ENCODE data around the gene CASQ2. TPM values are rescaled to one million over a fixed set of nuclear protein-coding genes. Genes with fewer than 3 reads are reported as not detected.

CASQ2 gene
- polyA plus RNA-seq, 2 of the 4 experiments (the other 2 are of a cell fraction) = not detected

DNA sequence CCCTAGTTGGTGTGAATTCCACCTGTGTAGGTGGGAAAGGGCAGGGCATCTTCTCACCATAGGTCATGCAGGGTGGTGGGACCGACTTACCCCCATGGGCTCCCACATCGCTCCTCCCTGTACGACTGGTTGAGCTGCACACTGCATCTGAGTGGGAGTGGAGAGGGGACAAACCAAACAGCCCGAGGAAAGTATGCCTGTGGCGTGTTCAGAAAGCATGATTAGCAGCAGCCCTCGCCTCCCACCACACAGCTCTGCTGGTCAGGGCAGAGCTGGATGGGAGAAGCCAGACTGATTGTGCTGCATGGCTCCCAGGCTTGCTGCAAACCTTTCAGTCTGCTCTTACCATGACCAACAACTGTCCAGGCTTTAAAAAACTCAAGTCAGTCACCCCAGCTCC lies 102.3 kb downstream of the CASQ2 start:
- no peak for ATAC-seq
- DNase-seq (ENCODE audit: low read depth in 1 of 2, low spot score in 1 of 2) = no peak
- H3K27ac ChIP-seq = no peak overlapping the region
- peaks cover 24% of the 10 kb centered on the region for H3K4me1 ChIP-seq
- 0 out of 3 replicates have a peak, but pooled peaks cover 8% of the 10 kb centered on the region for H3K9me3 ChIP-seq
- ChIA-PET CTCF (no interaction called here), POLR2A (no interaction called here)
- H3K4me3 ChIP-seq = no peak overlapping the region
- TF ChIP-seq PHF8 (IDR thresholded peaks at IDR 0.05; ENCODE audit: borderline replicate concordance, low read depth) = no peak
- no peak for TF ChIP-seq FOSL2 (IDR thresholded peaks at IDR 0.05)
- TF ChIP-seq FOSL2 (CRISPR knock-in tag; IDR thresholded peaks at IDR 0.05) = no peak
- no peak for TF ChIP-seq ZSCAN20 (CRISPR knock-in tag; IDR thresholded peaks at IDR 0.05)
- TF ChIP-seq KDM1A (IDR thresholded peaks at IDR 0.05; ENCODE audit: low read depth) = no peak
- no peak for TF ChIP-seq FOXS1 (CRISPR knock-in tag; IDR thresholded peaks at IDR 0.05)
- TF ChIP-seq CHD4 (IDR thresholded peaks at IDR 0.05; ENCODE audit: borderline replicate concordance) = no peak
- no peak for TF ChIP-seq ZNF302 (CRISPR knock-in tag; IDR thresholded peaks at IDR 0.05)
- no peak for TF ChIP-seq RFX5 (IDR thresholded peaks at IDR 0.05)
- no peak for TF ChIP-seq NR3C1 (IDR thresholded peaks at IDR 0.05)
- no peak for TF ChIP-seq ZFP36 (IDR thresholded peaks at IDR 0.05; ENCODE audit: borderline replicate concordance, partially characterized antibody)
- no peak for TF ChIP-seq CTCF (IDR thresholded peaks at IDR 0.05)
- TF ChIP-seq RARB (CRISPR knock-in tag; IDR thresholded peaks at IDR 0.05) = no peak
- TF ChIP-seq GATA3 (IDR thresholded peaks at IDR 0.05; ENCODE audit: borderline replicate concordance) = no peak
- TF ChIP-seq EP300 (IDR thresholded peaks at IDR 0.05) = no peak
- no peak for TF ChIP-seq EHMT2 (IDR thresholded peaks at IDR 0.05; ENCODE audit: low read depth)
- TF ChIP-seq SMC3 (IDR thresholded peaks at IDR 0.05) = no peak
- TF ChIP-seq NPAS2 (CRISPR knock-in tag; IDR thresholded peaks at IDR 0.05; ENCODE audit: borderline replicate concordance) = no peak
- no peak for FAIRE-seq
- H3K4me2 ChIP-seq = no peak overlapping the region
- WGBS (ENCODE audit: missing lambda C conversion rate) = 56% methylated on average over 3 of the region's 6 CpGs

DNA sequence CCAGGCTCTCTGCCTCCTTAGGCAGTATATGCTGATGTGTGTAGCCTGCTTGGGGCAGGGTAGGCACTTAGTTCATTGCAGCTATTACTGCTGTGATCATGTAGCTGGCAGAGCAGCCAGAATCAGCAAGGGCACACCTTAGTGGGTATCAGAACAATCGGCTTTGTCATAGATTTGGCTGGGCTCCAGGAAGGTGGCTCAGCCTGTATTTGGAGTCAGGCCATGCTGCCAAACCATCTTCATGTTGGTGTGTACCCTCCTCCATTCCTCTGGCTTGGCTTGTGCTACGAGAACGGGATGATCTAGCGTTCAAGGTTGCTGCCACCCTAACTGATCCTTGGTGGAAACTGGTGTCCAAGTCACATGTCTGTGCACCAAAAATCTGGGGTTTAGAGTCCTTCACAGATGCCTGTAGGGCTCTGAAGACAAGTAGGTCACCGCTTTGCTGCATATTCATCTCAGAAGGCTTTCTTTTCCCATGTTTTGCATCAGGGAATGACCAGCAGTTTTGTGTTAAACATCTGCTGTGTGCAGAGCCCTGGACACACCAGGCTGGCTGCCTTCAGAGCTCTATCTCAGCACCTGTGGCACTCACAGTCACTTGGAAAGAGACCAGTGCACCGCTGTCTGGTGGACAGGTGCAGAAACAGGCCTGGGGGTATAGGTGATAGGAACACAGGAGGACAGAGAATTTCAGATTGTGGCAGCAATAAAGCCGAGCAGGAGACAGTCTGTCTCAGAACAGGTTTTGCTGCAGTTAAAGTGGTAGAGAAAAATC lies 103.0 kb downstream of the CASQ2 start:
- Histone ChIP-seq H3K4me2 (no peak overlapping the region), H3K4me3 (no peak overlapping the region), H3K9me3 (0 out of 3 replicates have a peak, but pooled peaks cover 8% of the 10 kb centered on the region), H3K27ac (no peak overlapping the region), H3K4me1 (peaks cover 17% of the 10 kb centered on the region)
- CTCF ChIA-PET = no interaction called here
- no peak for FAIRE-seq
- POLR2A ChIA-PET = no interaction called here
- TF ChIP-seq USF2 (IDR thresholded peaks at IDR 0.05) (no peak), POLR2A (IDR thresholded peaks at IDR 0.05; ENCODE audit: low read length) (no peak), ESRRA (IDR thresholded peaks at IDR 0.05; ENCODE audit: borderline replicate concordance, low read length) (no peak), SREBF2 (IDR thresholded peaks at IDR 0.05) (no peak), JUN (IDR thresholded peaks at IDR 0.05) (no peak), NFE2L2 (conservative IDR thresholded peaks at IDR 0.05; ENCODE audit: low read length) (no peak), JUNB (IDR thresholded peaks at IDR 0.05) (no peak), CEBPB (IDR thresholded peaks at IDR 0.05) (no peak), NR3C1 (IDR thresholded peaks at IDR 0.05) (no peak), HEYL (CRISPR knock-in tag; IDR thresholded peaks at IDR 0.05) (no peak), PBX3 (IDR thresholded peaks at IDR 0.05) (no peak), ZNF302 (CRISPR knock-in tag; IDR thresholded peaks at IDR 0.05) (no peak)
- TF ChIP-seq, protein P1, sequence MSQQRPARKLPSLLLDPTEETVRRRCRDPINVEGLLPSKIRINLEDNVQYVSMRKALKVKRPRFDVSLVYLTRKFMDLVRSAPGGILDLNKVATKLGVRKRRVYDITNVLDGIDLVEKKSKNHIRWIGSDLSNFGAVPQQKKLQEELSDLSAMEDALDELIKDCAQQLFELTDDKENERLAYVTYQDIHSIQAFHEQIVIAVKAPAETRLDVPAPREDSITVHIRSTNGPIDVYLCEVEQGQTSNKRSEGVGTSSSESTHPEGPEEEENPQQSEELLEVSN (IDR thresholded peaks at IDR 0.05; ENCODE audit: borderline replicate concordance, low read depth) = no peak
- ATAC-seq = no peak
- WGBS (ENCODE audit: missing lambda C conversion rate) = 84% methylated on average over 4 of the region's 7 CpGs
- no peak for DNase-seq (ENCODE audit: low read depth in 1 of 2, low spot score in 1 of 2)

Measured in A549 (cell line).